Measurements from ENCODE around the gene CASK. TPM values are rescaled to one million over a fixed set of nuclear protein-coding genes. Genes with fewer than 3 reads are reported as not detected.

CASK gene
- total RNA-seq, 4 donors from 2014 or later, result 34.3 to 52.8 (median 40.7) TPM

DNA sequence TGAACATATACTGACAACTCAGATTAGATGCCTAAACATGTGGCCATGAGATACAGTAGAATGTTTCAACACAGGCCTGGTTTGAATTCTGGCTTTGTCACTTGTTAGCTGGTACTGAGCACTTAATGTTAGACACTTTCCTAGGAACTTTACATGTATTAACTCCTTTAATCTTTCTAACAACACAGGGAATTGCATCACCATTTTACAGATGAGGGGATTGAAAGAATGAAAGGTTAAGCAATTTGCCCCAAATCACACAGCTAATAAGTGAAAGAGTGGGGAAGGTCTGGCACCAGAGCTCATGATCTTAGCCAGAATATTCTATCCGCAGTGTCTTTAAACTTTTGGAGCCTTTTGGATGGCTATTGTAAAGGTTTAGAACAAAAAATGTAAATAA is 380.3 kb downstream of the CASK start:
- WGBS, 2 donors, result 88 to 89% methylated on average over 1 of the region's 1 CpG
- DNase-seq (ENCODE audit: low spot score in 2 of 2), result no peak
- Histone ChIP-seq H3K27me3 (no peaks in the 10 kb centered on the region), H3K4me1 (no peaks in the 10 kb centered on the region), H3K9me3 (no peaks in the 10 kb centered on the region), H3K36me3 (no peaks in the 10 kb centered on the region), H3K4me3 (no peak overlapping the region), H3K27ac (no peak overlapping the region)
- TF ChIP-seq EP300 (IDR thresholded peaks at IDR 0.05), result no peak
- no peak for TF ChIP-seq CTCF (IDR thresholded peaks at IDR 0.05)
- TF ChIP-seq POLR2A (IDR thresholded peaks at IDR 0.05), result no peak

DNA sequence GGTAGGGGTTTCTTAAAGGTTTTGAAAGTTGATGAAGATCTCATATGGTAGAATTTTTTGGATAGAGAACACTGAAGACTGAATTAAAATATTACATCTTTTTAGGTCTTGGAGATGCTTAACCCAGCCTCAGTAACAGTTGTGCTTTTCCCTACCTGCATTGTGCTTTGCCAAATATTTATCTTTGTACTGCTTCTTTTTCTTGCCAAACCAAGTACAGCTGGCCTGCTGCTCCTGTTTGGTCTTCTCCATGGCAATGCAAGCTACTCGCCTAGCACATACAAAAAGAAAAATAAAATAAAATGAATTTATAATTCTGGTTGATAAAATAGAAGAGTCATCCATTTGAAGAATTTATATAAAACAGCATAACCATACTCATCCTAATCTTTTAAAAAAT is 380.8 kb downstream of the CASK start:
- Histone ChIP-seq H3K27me3 (no peaks in the 10 kb centered on the region), H3K4me1 (no peaks in the 10 kb centered on the region), H3K36me3 (no peaks in the 10 kb centered on the region), H3K9me3 (no peaks in the 10 kb centered on the region), H3K4me3 (no peak overlapping the region), H3K27ac (no peak overlapping the region)
- 64 to 89% methylated on average over 1 of the region's 1 CpG for WGBS, 2 donors
- DNase-seq (ENCODE audit: low spot score in 2 of 2), result no peak
- no peak for TF ChIP-seq EP300 (IDR thresholded peaks at IDR 0.05)
- TF ChIP-seq CTCF (IDR thresholded peaks at IDR 0.05), result no peak
- no peak for TF ChIP-seq POLR2A (IDR thresholded peaks at IDR 0.05)

- WGBS, 2 donors, result 64 to 68% methylated on average over 3 to 4 of the region's 4 CpGs
- TF ChIP-seq CTCF (IDR thresholded peaks at IDR 0.05) (no peak), POLR2A (IDR thresholded peaks at IDR 0.05) (no peak)
- Histone ChIP-seq H3K9me3 (no peaks in the 10 kb centered on the region), H3K36me3 (no peaks in the 10 kb centered on the region), H3K27me3 (no peaks in the 10 kb centered on the region), H3K4me3 (no peak overlapping the region), H3K4me1 (no peaks in the 10 kb centered on the region), H3K27ac (no peak overlapping the region)
- DNase-seq (ENCODE audit: low spot score in 2 of 2), result no peak
Observed at GRCh38 chrX:41542135-41542534, 381.2 kb downstream of the CASK start.

DNA sequence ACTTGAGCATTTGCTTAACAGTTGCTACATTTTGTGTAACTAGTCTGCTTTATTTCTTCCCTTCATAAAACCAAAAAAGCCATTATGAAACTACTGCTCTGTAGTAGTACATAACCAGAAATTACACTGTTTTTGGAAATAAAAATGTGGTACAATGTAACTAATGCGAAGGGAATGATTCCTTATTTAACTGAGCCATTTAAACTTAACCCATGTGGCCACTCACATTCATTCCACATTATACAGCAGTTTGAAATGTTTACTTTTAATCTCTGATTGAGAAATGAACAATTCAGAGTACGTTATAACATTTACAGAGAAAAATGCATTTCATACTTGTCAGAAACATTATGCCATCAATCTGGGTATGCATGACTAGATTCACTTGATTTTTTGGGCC is 382.0 kb downstream of the CASK start:
- no peaks in the 10 kb centered on the region for H3K36me3 ChIP-seq
- no peaks in the 10 kb centered on the region for H3K27me3 ChIP-seq
- no peaks in the 10 kb centered on the region for H3K9me3 ChIP-seq
- TF ChIP-seq EP300 (IDR thresholded peaks at IDR 0.05) (no peak), POLR2A (IDR thresholded peaks at IDR 0.05) (no peak), CTCF (IDR thresholded peaks at IDR 0.05) (no peak)
- WGBS, 2 donors, result 62 to 71% methylated on average over 2 of the region's 2 CpGs
- H3K4me3 ChIP-seq, result no peak overlapping the region
- DNase-seq (ENCODE audit: low spot score in 2 of 2), result no peak
- no peak overlapping the region for H3K27ac ChIP-seq
- no peaks in the 10 kb centered on the region for H3K4me1 ChIP-seq

DNA sequence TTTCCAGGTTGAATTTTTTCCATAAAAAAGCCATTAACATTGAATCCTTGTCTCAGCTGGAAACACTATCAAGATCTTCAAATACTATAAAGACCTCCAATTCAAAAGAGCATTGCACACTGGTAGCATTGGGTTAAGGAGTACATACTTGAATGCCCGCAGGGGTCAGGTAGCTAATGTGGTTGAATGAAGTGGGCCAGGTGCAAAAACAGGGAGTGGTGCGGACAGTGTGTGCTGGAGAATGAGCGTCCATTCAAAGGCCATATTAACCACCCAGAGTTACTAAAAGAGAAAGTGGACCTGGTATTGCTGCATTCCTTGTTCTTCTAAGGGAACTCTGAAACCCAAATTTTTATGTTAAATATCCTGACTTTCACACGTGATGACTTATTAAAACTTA is 384.6 kb downstream of the CASK start:
- DNase-seq (ENCODE audit: low spot score in 2 of 2), result no peak
- Histone ChIP-seq H3K4me3 (no peak overlapping the region), H3K9me3 (no peaks in the 10 kb centered on the region), H3K27me3 (no peaks in the 10 kb centered on the region), H3K4me1 (no peaks in the 10 kb centered on the region), H3K36me3 (no peaks in the 10 kb centered on the region), H3K27ac (no peak overlapping the region)
- TF ChIP-seq CTCF (IDR thresholded peaks at IDR 0.05), result no peak
- TF ChIP-seq POLR2A (IDR thresholded peaks at IDR 0.05), result no peak
- TF ChIP-seq EP300 (IDR thresholded peaks at IDR 0.05), result no peak
- WGBS, 2 donors, result 68 to 71% methylated on average over 4 of the region's 4 CpGs

Measured in tibial nerve (tissue), 4 donors.